ENCODE results near the gene SAMD4B. TPM values are rescaled to one million over a fixed set of nuclear protein-coding genes. Genes with fewer than 3 reads are reported as not detected.
A peak's percentile ranks its signal among the peaks of the same experiment; 100 is the strongest.

The SAMD4B gene
- total and polyA plus RNA-seq, 10 donors: 26.7 to 108 (median 80.9) TPM

DNA sequence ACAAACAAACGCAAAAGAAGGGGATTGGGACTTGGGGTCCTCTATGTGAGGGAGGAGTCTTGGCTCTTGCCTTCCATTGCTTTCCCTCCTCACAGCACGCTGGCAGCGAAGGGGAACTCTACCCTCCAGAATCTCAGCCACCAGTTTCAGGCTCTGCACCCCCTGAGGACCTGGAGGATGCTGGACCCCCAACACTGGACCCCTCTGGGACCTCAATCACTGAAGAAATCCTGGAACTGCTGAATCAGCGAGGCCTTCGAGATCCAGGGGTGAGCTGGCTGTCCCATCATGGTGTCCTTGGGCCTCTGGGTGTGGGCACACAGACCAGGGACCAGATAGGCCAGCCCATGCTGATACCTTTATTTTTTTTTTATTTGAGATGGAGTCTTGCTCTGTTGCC lies 79.8 kb downstream of the SAMD4B start:
- 87 to 93% (median 89%) methylated on average over 5 of the region's 5 CpGs for WGBS, 5 donors
- H3K4me1 ChIP-seq: peaks cover 0 to 13% (median 2%) of the 10 kb centered on the region in 6 donors

DNA sequence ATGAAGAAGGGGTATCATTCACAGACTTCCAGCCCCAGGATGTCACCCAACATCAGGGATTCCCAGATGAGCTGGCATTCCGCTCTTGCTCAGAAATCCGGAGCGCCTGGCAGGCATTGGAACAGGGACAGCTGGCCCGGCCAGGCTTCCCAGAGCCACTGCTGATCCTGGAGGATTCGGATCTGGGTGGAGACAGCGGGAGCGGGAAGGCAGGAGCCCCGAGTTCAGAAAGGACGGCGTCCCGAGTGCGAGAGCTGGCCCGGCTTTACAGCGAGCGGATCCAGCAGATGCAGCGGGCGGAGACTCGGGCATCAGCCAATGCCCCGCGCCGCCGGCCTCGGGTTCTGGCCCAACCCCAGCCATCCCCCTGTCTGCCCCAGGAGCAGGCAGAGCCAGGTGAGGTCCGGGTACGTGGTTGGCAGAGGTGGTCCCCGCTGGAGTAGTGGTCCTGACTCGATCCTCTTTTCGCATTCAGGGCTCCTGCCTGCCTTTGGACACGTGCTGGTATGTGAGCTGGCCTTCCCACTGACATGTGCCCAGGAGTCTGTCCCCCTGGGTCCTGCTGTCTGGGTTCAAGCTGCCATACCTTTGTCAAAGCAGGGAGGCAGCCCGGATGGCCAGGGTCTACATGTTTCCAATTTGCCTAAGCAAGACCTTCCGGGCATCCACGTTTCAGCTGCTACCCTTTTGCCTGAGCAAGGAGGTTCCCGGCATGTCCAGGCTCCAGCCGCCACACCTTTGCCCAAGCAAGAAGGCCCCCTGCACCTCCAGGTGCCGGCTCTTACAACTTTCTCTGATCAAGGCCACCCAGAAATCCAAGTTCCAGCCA lies 81.3 kb downstream of the SAMD4B start:
- Histone ChIP-seq H3K27ac (no peak overlapping the region), H3K27me3 (replicated peaks in 1 of 7) (no peaks in the 10 kb centered on the region), H3K4me3 (no peak overlapping the region), H3K4me1 (peaks cover 0 to 9% (median under 1%) of the 10 kb centered on the region in 6 donors), H3K36me3 (peaks cover 0 to 73% (median 56%) of the 10 kb centered on the region in 6 donors), H3K9me3 (no peaks in the 10 kb centered on the region)
- peak; percentile 74 for DNase-seq
- intact Hi-C loops (cut with DNase I; ENCODE audit: low total_unique reads): no loop called here
- TF ChIP-seq POLR2AphosphoS5 (IDR thresholded peaks at IDR 0.05): peak in 1 of 3 donors; percentile 55
- TF ChIP-seq, protein P1, sequence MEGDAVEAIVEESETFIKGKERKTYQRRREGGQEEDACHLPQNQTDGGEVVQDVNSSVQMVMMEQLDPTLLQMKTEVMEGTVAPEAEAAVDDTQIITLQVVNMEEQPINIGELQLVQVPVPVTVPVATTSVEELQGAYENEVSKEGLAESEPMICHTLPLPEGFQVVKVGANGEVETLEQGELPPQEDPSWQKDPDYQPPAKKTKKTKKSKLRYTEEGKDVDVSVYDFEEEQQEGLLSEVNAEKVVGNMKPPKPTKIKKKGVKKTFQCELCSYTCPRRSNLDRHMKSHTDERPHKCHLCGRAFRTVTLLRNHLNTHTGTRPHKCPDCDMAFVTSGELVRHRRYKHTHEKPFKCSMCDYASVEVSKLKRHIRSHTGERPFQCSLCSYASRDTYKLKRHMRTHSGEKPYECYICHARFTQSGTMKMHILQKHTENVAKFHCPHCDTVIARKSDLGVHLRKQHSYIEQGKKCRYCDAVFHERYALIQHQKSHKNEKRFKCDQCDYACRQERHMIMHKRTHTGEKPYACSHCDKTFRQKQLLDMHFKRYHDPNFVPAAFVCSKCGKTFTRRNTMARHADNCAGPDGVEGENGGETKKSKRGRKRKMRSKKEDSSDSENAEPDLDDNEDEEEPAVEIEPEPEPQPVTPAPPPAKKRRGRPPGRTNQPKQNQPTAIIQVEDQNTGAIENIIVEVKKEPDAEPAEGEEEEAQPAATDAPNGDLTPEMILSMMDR (IDR thresholded peaks at IDR 0.05 in 8 of 11, conservative IDR thresholded peaks at IDR 0.05 in 3 of 11): no peak
- 90 to 94% (median 92%) methylated on average over 32 to 35 of the region's 35 CpGs for WGBS, 5 donors

More for the DNA sequence above, 79.8 kb downstream of the SAMD4B start:
- no peak for TF ChIP-seq POLR2A (IDR thresholded peaks at IDR 0.05)
- no peak for TF ChIP-seq POLR2AphosphoS5 (IDR thresholded peaks at IDR 0.05)
- TF ChIP-seq, protein P1 (IDR thresholded peaks at IDR 0.05 in 8 of 11, conservative IDR thresholded peaks at IDR 0.05 in 3 of 11): no peak
- Histone ChIP-seq H3K27me3 (replicated peaks in 1 of 7) (no peaks in the 10 kb centered on the region), H3K36me3 (peaks cover 0 to 87% (median 63%) of the 10 kb centered on the region in 6 donors), H3K27ac (no peak overlapping the region), H3K4me3 (no peak overlapping the region), H3K9me3 (no peaks in the 10 kb centered on the region)
- intact Hi-C loops (cut with DNase I; ENCODE audit: low total_unique reads): no loop called here
- DNase-seq: peak; percentile 32

- intact Hi-C loops (cut with DNase I; ENCODE audit: low total_unique reads): no loop called here
- no peak overlapping the region for H3K27ac ChIP-seq
- no peak overlapping the region for H3K4me3 ChIP-seq
- WGBS, 5 donors: 81 to 88% (median 85%) methylated on average over 8 to 16 of the region's 16 CpGs; no CpG with 5 or more reads in 1 of the 5 donors
- peak; percentile 55 for DNase-seq
- H3K4me1 ChIP-seq: peaks cover 0 to 23% (median 6%) of the 10 kb centered on the region in 6 donors
- H3K27me3 ChIP-seq (replicated peaks in 1 of 7): no peaks in the 10 kb centered on the region
- no peaks in the 10 kb centered on the region for H3K9me3 ChIP-seq
- TF ChIP-seq POLR2A (IDR thresholded peaks at IDR 0.05) (no peak), POLR2AphosphoS5 (IDR thresholded peaks at IDR 0.05) (peak in 1 of 3 donors; percentile 68)
- peaks cover 0 to 58% (median 42%) of the 10 kb centered on the region in 6 donors for H3K36me3 ChIP-seq
Measured at GRCh38 chr19:39424934-39425333, 82.7 kb downstream of the SAMD4B start.

DNA sequence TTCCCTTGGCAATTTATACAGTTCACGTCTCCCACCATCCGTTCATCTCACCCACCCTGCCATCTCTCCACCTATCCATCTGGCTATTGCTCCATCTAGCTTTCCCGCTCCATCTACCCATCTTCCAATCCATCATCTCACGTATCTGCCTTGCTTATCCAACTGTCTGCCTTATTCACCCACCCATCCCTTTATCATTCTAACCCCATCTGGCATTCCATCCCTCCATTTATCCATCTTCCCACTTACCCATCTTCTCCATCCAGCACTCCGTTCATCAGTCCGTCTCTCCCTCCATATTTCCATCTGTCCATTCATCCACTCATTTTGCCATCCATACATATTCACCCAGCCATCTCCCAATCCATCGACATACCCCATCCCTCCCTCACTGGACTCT lies 83.5 kb downstream of the SAMD4B start:
- 82 to 98% (median 94%) methylated on average over 7 of the region's 7 CpGs for WGBS, 5 donors
- Histone ChIP-seq H3K9me3 (no peaks in the 10 kb centered on the region), H3K4me3 (no peak overlapping the region), H3K27me3 (replicated peaks in 1 of 7) (no peaks in the 10 kb centered on the region), H3K4me1 (peaks cover 0 to 31% (median 8%) of the 10 kb centered on the region in 6 donors), H3K27ac (no peak overlapping the region), H3K36me3 (peaks cover 0 to 50% (median 36%) of the 10 kb centered on the region in 6 donors)
- intact Hi-C loops (cut with DNase I; ENCODE audit: low total_unique reads): no loop called here
- DNase-seq: no peak
- TF ChIP-seq POLR2A (IDR thresholded peaks at IDR 0.05) (no peak), POLR2AphosphoS5 (IDR thresholded peaks at IDR 0.05) (no peak)
- TF ChIP-seq, protein P1 (IDR thresholded peaks at IDR 0.05 in 8 of 11, conservative IDR thresholded peaks at IDR 0.05 in 3 of 11): no peak
